Endometrial microvascular endothelial cells (primary cell): ENCODE measurements around the gene CORO2B. TPM values are rescaled to one million over a fixed set of nuclear protein-coding genes. Genes with fewer than 3 reads are reported as not detected.

ENCODE experiments used
- in situ Hi-C: cut with HindIII; loops from 2 replicates; pipeline ENCODE4 v1.10.0; 2017; ENCODE audit warnings: low sequenced_read_pairs, low pct_unique_long_range_greater_than_20kb; ENCODE audit errors: inconsistent ontology term
- total RNA-seq: library from RNA; depleted of rRNA; stranded (reverse); fragments of >200 nt; gene quantifications from one replicate; pipeline ENCODE4 v1.2.3, GENCODE V29; 2015; ENCODE audit errors: inconsistent ontology term

Gene CORO2B
- total RNA-seq, 1 donor from 2014 or later: 4.0 TPM

DNA sequence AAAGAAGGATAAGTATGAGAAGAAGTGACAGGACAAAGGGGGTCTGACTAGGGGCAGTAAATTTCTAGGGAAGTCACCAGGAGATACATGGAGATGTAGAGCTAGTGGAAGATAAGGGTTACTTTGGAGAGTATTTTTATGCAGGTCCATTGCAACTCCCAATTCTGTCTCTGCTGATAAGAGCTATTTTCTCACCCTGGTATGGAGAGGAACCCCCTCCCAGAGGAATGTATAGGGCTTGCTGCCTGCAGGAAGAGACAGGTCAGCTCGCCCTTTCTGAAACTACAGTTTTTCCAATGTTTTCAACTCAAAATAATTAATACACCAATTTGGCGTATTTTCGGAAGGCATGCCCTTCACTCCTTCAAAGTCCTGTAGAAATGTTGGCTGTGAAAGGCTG, 11.4 kb upstream of the CORO2B start:
- in situ Hi-C loops: no loop called here

- in situ Hi-C loops: no loop called here
Observed at GRCh38 chr15:68570974-68571373, 7.8 kb upstream of the CORO2B start.

GRCh38 chr15:68571582-68571981, 7.2 kb upstream of the CORO2B start:
- in situ Hi-C loops: no loop called here

DNA sequence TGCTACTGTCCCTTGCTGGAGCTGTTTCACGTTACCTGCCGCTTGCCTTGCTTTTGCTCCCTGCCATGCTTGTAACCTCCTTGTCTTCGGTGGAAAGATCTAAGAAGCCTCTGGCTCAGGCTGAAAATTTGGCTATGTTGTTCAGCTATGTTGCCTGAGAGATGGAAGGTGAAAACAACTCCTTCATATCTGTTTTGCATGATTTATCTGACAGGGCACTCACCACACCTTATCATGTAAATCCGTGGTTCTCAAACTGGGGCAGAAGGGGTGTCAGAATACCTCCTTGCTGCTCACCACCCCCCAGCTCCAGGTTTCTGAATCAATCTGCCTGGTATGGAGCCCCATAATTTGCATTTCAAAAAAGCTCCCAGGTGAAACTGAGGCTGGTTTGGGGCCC, 6.5 kb upstream of the CORO2B start:
- in situ Hi-C loops: no loop called here

DNA sequence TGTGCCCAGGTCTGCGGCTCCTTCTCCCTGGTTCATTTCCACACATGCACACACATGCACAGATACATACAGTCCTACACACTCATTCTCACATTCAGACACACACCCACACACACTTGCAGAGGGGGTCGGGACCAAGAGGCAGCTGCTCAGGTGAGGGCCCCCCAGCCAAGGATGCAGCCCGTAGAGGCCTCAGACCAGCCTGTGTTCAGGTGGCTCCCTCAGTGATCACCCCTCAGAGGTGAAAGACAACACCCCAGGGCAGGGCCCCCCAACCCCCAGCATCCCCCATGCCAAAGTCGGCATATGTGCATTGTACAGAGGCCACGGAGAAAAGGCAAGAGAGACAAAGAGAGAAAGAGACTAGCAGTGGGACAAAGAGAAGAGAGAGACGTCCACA, 5.9 kb upstream of the CORO2B start:
- in situ Hi-C loops: no loop called here

GRCh38 chr15:68574046-68574445, 4.7 kb upstream of the CORO2B start:
- in situ Hi-C loops: no loop called here

DNA sequence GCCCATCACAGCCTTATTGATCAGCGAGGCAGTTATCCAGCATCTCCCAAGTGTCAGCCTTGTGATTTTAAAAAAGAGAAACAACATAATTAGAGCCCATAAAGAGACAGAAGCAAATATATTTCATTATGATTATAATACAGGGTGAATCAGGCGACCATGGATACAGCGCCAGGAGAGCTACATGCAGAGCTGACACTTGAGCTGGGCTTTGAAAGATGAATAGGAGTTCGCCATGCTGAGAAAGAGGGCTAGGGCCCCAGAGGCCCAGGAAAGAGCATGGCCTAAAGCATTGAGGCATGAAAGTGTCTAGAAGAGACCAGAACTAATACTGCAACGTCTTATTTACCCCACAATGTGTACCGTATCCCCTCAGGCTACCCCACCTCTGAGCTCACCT, 4.2 kb upstream of the CORO2B start:
- in situ Hi-C loops: no loop called here

DNA sequence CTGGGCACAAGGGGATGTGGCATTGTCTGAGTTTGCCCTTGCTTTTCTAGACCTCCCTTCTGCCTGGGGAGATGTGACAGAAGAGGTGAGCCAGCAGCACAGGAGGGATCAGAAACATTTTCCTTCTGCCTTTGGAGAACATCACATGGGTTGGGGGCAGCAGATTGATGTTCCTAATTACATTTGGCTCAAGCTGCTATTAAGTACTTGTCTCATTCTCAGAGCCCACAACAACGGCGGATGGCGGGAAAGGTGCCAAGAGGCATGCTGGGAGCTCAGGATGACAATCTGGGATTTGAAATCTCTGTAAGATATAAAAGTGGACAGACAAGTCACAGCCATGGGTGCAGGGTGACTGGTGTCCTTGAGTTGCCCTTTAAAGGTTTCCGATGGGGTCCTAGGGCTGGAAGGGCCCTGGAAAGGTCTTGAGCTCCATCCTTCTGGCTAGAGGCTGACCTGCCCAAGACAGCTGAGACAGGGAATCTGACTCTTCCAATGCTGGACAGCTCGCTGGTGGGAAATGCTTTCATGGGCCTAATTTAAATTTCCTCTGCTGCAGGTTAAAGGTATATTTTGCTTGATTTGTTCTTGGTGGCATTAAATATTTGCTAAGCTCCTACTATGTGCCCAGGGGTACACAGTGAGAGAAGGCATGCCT, 2.4 kb upstream of the CORO2B start:
- in situ Hi-C loops: no loop called here

DNA sequence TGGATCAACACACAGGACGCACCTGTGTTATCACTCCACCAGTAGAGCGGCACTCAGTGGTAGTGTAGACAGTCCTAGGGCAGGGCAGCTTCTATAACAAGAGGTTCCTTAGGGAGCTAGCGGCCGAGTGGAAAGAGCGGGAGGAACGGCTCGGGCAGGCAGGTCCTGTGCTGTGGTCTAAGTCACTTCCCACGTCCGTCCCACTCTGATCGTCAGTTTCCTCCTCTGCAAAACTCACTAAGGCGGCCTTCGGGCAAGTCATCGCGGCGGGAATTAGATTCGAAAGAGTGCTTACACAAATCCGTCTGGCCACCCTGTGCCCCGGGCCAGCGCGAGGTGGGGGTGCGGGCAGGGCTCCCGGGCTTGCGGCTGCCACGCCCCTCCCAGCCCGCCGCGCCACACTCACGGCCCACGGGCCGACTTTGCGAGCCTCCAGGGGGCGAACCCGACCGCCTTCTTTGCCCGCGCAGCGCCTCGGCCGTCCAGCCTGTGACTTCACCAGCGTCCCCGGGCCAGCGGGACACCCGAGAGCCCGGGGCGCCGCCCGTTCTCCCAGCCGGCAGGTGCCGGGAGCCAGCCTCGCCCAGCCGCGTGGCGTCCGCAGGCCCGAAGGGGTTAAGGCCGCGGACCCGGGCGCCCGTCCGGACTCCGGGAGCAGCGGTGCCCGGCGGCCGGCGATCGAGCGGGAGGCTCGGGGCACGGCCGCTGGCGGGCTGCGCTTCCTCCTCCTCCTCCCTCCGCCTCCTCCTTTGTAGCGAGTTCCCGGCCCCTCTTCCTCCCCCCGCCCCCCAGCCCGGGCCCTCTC, 416 bp upstream of the CORO2B start:
- in situ Hi-C loops: no loop called here

DNA sequence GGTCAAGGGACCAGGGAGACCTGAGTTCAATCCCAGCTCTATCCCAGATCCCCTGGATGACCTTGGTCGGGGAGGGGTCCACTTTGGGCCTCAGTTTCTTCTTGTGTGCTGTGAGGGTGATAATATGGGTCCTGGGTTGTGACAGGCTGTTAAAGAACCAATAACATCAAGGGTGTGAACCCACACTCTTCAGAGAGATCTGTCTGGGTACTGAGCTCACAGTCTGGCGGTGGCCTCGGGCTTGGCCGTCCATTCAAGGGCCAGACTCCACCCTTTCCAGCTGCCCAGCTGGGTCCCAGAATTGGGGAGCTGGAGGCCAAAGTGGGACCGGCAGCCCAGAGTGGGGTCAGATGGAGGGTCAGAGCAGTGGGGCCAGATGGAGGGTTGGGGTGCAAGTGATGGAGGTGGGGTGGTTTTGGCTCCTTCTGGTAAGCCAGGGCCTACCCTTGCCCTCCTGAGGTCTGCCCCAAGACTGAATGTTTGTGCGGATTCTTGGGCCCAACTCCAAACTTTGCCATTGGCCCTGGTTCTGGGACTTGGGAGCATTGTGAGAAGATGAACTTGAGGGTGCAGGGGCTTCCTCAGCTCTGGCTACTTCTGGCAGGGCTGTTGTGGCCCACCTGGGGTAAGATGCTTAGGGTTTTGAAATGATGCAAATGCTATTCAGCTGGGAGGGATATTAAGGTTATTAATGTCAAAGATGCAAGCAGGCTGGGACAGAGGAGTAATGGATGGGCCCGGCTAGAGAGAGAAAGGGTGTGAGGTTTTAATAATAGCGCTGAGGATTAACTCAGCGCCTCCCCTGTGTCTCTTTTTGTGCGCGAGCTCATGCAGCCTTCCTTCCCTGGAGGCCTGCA, 1.5 kb downstream of the CORO2B start:
- in situ Hi-C loops: no loop called here

DNA sequence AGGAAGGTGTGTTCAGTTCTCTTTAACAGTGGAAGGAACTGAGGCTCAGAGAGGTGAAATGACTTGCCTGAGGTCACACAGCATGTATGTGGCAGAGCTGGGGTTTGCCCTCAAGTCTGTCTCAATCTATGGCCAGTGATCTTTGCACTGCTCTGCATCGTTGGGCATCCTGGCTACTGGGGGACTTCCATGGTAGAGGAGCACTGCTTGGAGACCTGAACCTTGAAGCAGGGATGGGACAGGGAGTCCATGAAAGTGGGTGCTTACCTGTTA, 2.0 kb downstream of the CORO2B start:
- in situ Hi-C loops: no loop called here

DNA sequence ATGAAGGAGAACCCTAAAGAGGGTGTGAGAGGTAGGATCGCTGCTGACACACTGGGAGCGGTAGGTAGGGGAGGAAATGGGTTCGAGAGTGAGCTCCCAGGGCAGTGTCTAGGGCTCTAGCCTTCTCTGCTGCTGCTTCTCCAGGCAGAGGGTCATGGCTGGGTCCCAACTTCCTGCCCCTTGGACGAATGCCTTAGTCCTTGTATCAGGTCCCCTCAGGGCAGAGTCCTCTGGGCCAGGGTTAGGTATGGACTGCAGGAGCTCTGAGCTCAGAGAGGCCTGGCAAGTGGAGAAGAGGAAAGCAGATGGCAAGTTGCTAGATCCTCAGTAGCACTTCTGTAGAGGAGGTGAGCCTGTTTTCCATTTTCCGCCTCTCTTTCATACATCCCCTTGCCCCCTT, 2.9 kb downstream of the CORO2B start:
- in situ Hi-C loops: no loop called here

- in situ Hi-C loops: no loop called here
Observed at GRCh38 chr15:68582236-68582635, 3.4 kb downstream of the CORO2B start.

- in situ Hi-C loops: no loop called here
Observed at GRCh38 chr15:68582864-68583263, 4.1 kb downstream of the CORO2B start.

GRCh38 chr15:68583321-68583720, 4.5 kb downstream of the CORO2B start:
- in situ Hi-C loops: no loop called here

- in situ Hi-C loops: no loop called here
Observed at GRCh38 chr15:68583936-68584755, 5.4 kb downstream of the CORO2B start.

DNA sequence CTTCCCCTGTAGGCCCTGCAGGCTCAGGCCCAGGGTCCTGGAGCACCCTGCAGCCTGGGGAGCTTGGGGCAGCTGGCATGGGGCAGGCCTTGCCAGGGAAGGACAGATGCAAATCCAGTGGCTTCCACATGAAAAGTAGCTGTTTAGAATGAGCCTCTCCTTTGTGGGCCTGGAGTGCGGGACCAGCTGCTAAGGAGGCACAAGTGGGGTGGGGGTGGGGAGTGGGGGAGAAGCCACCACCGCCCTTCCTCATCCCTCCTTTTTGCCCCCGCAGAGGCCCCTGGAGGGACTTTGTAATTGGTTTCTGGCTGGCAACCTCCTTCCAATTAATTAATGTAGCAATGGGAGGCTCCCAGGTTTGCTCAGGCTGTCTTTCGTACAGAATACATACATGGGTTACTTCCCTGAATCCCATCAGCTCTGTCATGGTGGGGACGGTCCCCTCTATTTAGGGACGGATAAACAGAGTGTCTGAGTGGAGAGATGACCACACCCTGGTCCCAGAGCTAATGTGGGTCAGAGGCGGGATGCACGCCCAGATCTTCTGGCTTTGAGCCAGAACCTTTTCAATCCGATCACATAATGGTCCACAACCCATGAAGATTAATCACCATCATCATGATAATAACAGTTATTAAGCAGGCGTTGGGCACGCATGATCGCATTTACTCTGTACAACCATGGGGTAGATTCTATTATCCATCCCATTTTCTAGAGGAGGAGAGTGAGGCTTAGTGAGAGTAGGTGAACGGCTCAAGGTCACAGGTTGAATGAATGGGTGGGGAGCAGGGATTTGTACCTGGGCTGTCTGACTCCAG, 6.2 kb downstream of the CORO2B start:
- in situ Hi-C loops: no loop called here

GRCh38 chr15:68585574-68586273, 6.9 kb downstream of the CORO2B start:
- in situ Hi-C loops: no loop called here
